Renal cortical epithelial cell (primary cell): ENCODE data around the gene MTPN. TPM values are rescaled to one million over a fixed set of nuclear protein-coding genes. Genes with fewer than 3 reads are reported as not detected.

Experiments used
- DNase-seq: peaks from one replicate; pipeline ENCODE4 v3.0.0-alpha.2; 2011; ENCODE audit warnings: low read depth
- total RNA-seq: library from RNA; depleted of rRNA; stranded (reverse); fragments of >200 nt; gene quantifications from 2 replicates; pipeline ENCODE4 v1.2.3, GENCODE V29; 2014

The MTPN gene
- total RNA-seq, 1 donor from 2014 or later: 152 TPM

- DNase-seq: no peak
Measured at GRCh38 chr7:135956393-135956792, 20.8 kb downstream of the MTPN start.

- DNase-seq: no peak
Measured at GRCh38 chr7:135950972-135951371, 26.2 kb downstream of the MTPN start.

GRCh38 chr7:135950429-135950828, 26.7 kb downstream of the MTPN start:
- no peak for DNase-seq

GRCh38 chr7:135946289-135947055, 30.7 kb downstream of the MTPN start:
- DNase-seq: no peak

- DNase-seq: no peak
Measured at GRCh38 chr7:135944753-135945152, 32.4 kb downstream of the MTPN start.

- DNase-seq: no peak
Measured at GRCh38 chr7:135943134-135943879, 33.9 kb downstream of the MTPN start.

- DNase-seq: no peak
Measured at GRCh38 chr7:135942614-135943013, 34.5 kb downstream of the MTPN start.

GRCh38 chr7:135940077-135941075, 36.8 kb downstream of the MTPN start:
- DNase-seq: no peak

- peak; percentile 29 for DNase-seq
Measured at GRCh38 chr7:135939261-135939812, 37.8 kb downstream of the MTPN start.

GRCh38 chr7:135938563-135938962, 38.6 kb downstream of the MTPN start:
- DNase-seq: no peak

- DNase-seq: no peak
Measured at GRCh38 chr7:135938086-135938485, 39.1 kb downstream of the MTPN start.

- no peak for DNase-seq
Measured at GRCh38 chr7:135936497-135937217, 40.5 kb downstream of the MTPN start.

GRCh38 chr7:135934651-135935050, 42.5 kb downstream of the MTPN start:
- no peak for DNase-seq

GRCh38 chr7:135933509-135934188, 43.5 kb downstream of the MTPN start:
- DNase-seq: no peak

- no peak for DNase-seq
Measured at GRCh38 chr7:135932131-135932530, 45.0 kb downstream of the MTPN start.

GRCh38 chr7:135930565-135931461, 46.3 kb downstream of the MTPN start:
- DNase-seq: peak; percentile 60

GRCh38 chr7:135929722-135930141, 47.4 kb downstream of the MTPN start:
- peak; percentile 54 for DNase-seq

- peak; percentile 57 for DNase-seq
Measured at GRCh38 chr7:135929249-135929648, 47.9 kb downstream of the MTPN start.

- DNase-seq: peak; percentile 82
Measured at GRCh38 chr7:135928136-135928535, 49.0 kb downstream of the MTPN start.
